A673 (cell line): ENCODE results near the gene KIF1A.

Experiments used
- EZH2 ChIP-seq: fragments of 200-600 bp; sonication (generic); IDR thresholded peaks from 2 replicates; pipeline ENCODE4 v1.6.1; 2017; ENCODE audit warnings: borderline replicate concordance, low read depth, mild to moderate bottlenecking, mixed read lengths, antibody characterized with exemption, low read length; ENCODE audit not compliant: poor library complexity, severe bottlenecking
- TF ChIP-seq, protein P1 (sequence below): fragments of 300-800, 200-600 bp; sonication (generic); conservative IDR thresholded peaks from 2 replicates; pipeline ENCODE4 v1.5.1; 2017; ENCODE audit warnings: low read depth, mild to moderate bottlenecking, antibody characterized with exemption, low read length, moderate library complexity, mixed read lengths

DNA sequence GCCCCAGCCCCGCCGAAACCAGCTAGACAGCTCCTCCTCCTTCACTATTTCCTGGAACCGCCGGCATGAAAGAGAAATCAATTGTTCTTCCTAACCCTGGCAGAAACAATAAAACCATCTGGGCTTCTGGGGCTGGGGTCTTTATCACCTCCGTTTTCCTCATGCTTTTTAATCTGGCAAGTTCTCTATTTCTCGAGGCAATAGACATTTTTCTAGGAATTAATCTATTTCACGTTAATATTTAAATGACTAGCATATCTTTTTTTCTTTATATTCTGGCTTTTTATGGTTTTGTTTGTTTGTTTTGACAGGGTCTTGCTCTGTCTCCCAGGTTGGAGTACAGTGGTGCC is 1.4 kb upstream of the KIF1A start:
- TF ChIP-seq, protein P1, sequence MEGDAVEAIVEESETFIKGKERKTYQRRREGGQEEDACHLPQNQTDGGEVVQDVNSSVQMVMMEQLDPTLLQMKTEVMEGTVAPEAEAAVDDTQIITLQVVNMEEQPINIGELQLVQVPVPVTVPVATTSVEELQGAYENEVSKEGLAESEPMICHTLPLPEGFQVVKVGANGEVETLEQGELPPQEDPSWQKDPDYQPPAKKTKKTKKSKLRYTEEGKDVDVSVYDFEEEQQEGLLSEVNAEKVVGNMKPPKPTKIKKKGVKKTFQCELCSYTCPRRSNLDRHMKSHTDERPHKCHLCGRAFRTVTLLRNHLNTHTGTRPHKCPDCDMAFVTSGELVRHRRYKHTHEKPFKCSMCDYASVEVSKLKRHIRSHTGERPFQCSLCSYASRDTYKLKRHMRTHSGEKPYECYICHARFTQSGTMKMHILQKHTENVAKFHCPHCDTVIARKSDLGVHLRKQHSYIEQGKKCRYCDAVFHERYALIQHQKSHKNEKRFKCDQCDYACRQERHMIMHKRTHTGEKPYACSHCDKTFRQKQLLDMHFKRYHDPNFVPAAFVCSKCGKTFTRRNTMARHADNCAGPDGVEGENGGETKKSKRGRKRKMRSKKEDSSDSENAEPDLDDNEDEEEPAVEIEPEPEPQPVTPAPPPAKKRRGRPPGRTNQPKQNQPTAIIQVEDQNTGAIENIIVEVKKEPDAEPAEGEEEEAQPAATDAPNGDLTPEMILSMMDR = no peak
- TF ChIP-seq EZH2 = no peak
